ENCODE results near the gene PRKAG2.

Gene PRKAG2

GRCh38 chr7:151838072-151838471 is 38.8 kb downstream of the PRKAG2 start:
- TF ChIP-seq CTCF (IDR thresholded peaks at IDR 0.05) = no peak

- TF ChIP-seq CTCF (IDR thresholded peaks at IDR 0.05) = no peak
Measured at GRCh38 chr7:151837285-151838042, 39.5 kb downstream of the PRKAG2 start.

- TF ChIP-seq CTCF (IDR thresholded peaks at IDR 0.05) = no peak
Measured at GRCh38 chr7:151836927-151837205, 40.0 kb downstream of the PRKAG2 start.

GRCh38 chr7:151836191-151836926 is 40.6 kb downstream of the PRKAG2 start:
- TF ChIP-seq CTCF (IDR thresholded peaks at IDR 0.05) = no peak

- TF ChIP-seq CTCF (IDR thresholded peaks at IDR 0.05) = no peak
Measured at GRCh38 chr7:151835636-151836035, 41.3 kb downstream of the PRKAG2 start.

GRCh38 chr7:151834271-151835035 is 42.5 kb downstream of the PRKAG2 start:
- TF ChIP-seq CTCF (IDR thresholded peaks at IDR 0.05) = no peak

GRCh38 chr7:151833691-151834090 is 43.2 kb downstream of the PRKAG2 start:
- no peak for TF ChIP-seq CTCF (IDR thresholded peaks at IDR 0.05)

Data from LNCAP (cell line).